H9 (cell line): ENCODE results near the gene TMA7B. TPM values are rescaled to one million over a fixed set of nuclear protein-coding genes. Genes with fewer than 3 reads are reported as not detected.

Source experiments
- DNase-seq: peaks from one replicate; pipeline ENCODE4 v3.0.0-alpha.2; 2017
- H2AFZ ChIP-seq: one replicate; pipeline ENCODE4 v1.6.1; 2013; ENCODE audit warnings: mild to moderate bottlenecking, low read length, control low read depth, moderate library complexity
- H2AK5ac ChIP-seq: 2 replicates; pipeline ENCODE4 v1.6.1; 2013; ENCODE audit warnings: low read length, control low read depth, mixed read lengths; ENCODE audit not compliant: insufficient read length
- H2BK120ac ChIP-seq: one replicate; pipeline ENCODE4 v1.6.1; 2013; ENCODE audit warnings: low read depth, mild to moderate bottlenecking, low read length, control low read depth, inconsistent platforms; ENCODE audit not compliant: poor library complexity, severe bottlenecking
- H2BK12ac ChIP-seq: 2 replicates; pipeline ENCODE4 v1.6.1; 2013; ENCODE audit warnings: low read length, control low read depth, mixed read lengths, low read depth; ENCODE audit not compliant: insufficient read length
- H2BK15ac ChIP-seq: 2 replicates; pipeline ENCODE4 v1.6.1; 2013; ENCODE audit warnings: low read depth, low read length, control low read depth
- H2BK20ac ChIP-seq: one replicate; pipeline ENCODE4 v1.6.1; 2013; ENCODE audit warnings: low read depth, mild to moderate bottlenecking, low read length, control low read depth, inconsistent platforms; ENCODE audit not compliant: poor library complexity, severe bottlenecking
- H2BK5ac ChIP-seq: 2 replicates; pipeline ENCODE4 v1.6.1; 2013; ENCODE audit warnings: low read length, control low read depth, mixed read lengths; ENCODE audit not compliant: insufficient read length
- H3K14ac ChIP-seq: 2 replicates; pipeline ENCODE4 v1.6.1; 2013; ENCODE audit warnings: low read length, control low read depth; ENCODE audit not compliant: insufficient read depth
- H3K18ac ChIP-seq: 2 replicates; pipeline ENCODE4 v1.6.1; 2013; ENCODE audit warnings: low read depth, mild to moderate bottlenecking, mixed read lengths, low read length, control low read depth; ENCODE audit not compliant: insufficient read length
- H3K23ac ChIP-seq: 2 replicates; pipeline ENCODE4 v1.6.1; 2013; ENCODE audit warnings: low read length, control low read depth, mixed read lengths, low read depth; ENCODE audit not compliant: insufficient read length
- H3K23me2 ChIP-seq: 2 replicates; pipeline ENCODE4 v1.6.1; 2013; ENCODE audit warnings: low read depth, mild to moderate bottlenecking, mixed read lengths, low read length, control low read depth; ENCODE audit not compliant: insufficient read length, poor library complexity, severe bottlenecking
- H3K27ac ChIP-seq: 2 replicates; pipeline ENCODE4 v1.5.1; 2013; ENCODE audit warnings: low read length, control low read depth, mixed read lengths, low read depth; ENCODE audit not compliant: insufficient read length
- H3K27me3 ChIP-seq: 2 replicates; pipeline ENCODE4 v1.6.1; 2013; ENCODE audit warnings: low read length, control low read depth, inconsistent platforms; ENCODE audit not compliant: insufficient read depth
- H3K4ac ChIP-seq: 2 replicates; pipeline ENCODE4 v1.6.1; 2013; ENCODE audit warnings: low read depth, mild to moderate bottlenecking, control low read depth, inconsistent platforms, low read length, moderate library complexity
- H3K4me1 ChIP-seq: 2 replicates; pipeline ENCODE4 v1.6.1; 2013; ENCODE audit warnings: low read length, control low read depth, inconsistent platforms; ENCODE audit not compliant: insufficient read depth
- H3K4me2 ChIP-seq: 2 replicates; pipeline ENCODE4 v1.6.1; 2013; ENCODE audit warnings: low read length, control low read depth, mixed read lengths; ENCODE audit not compliant: insufficient read length, insufficient read depth
- H3K56ac ChIP-seq: 2 replicates; pipeline ENCODE4 v1.6.1; 2013; ENCODE audit warnings: low read depth, mild to moderate bottlenecking, mixed read lengths, low read length, control low read depth; ENCODE audit not compliant: insufficient read length
- H3K79me1 ChIP-seq: 2 replicates; pipeline ENCODE4 v1.6.1; 2013; ENCODE audit warnings: low read depth, mild to moderate bottlenecking, moderate library complexity, low read length, control low read depth, inconsistent platforms; ENCODE audit not compliant: insufficient read depth, poor library complexity, severe bottlenecking
- H3K79me2 ChIP-seq: 2 replicates; pipeline ENCODE4 v1.6.1; 2013; ENCODE audit warnings: low read length, control low read depth, inconsistent platforms; ENCODE audit not compliant: insufficient read depth
- H3K9ac ChIP-seq: 2 replicates; pipeline ENCODE4 v1.6.1; 2013; ENCODE audit warnings: low read length, control low read depth, mixed read lengths; ENCODE audit not compliant: insufficient read length; ENCODE audit errors: extremely low read depth
- H3K9me3 ChIP-seq: one replicate; pipeline ENCODE4 v1.6.1; 2013; ENCODE audit warnings: low read depth, low read length, inconsistent platforms; ENCODE audit not compliant: control insufficient read depth
- H3T11ph ChIP-seq: one replicate; pipeline ENCODE4 v1.6.1; 2013; ENCODE audit warnings: mild to moderate bottlenecking, low read length, control low read depth, inconsistent platforms
- H4K20me1 ChIP-seq: one replicate; pipeline ENCODE4 v1.6.1; 2013; ENCODE audit not compliant: control insufficient read depth, insufficient read length, insufficient read depth
- H4K5ac ChIP-seq: 2 replicates; pipeline ENCODE4 v1.6.1; 2013; ENCODE audit warnings: low read depth, mild to moderate bottlenecking, mixed read lengths, low read length, control low read depth; ENCODE audit not compliant: insufficient read length
- H4K8ac ChIP-seq: replicated peaks from 2 replicates; pipeline ENCODE4 v1.6.1; 2013; ENCODE audit warnings: low read length, control low read depth, mixed read lengths, low read depth; ENCODE audit not compliant: insufficient read length
- H4K91ac ChIP-seq: 2 replicates; pipeline ENCODE4 v1.6.1; 2013; ENCODE audit warnings: low read depth, mild to moderate bottlenecking, moderate library complexity, mixed read lengths, low read length, control low read depth; ENCODE audit not compliant: insufficient read length
- H3K27ac Mint-ChIP-seq, 3 experiments: 2 replicates in 2 of 3; 3 replicates in 1 of 3; pipeline ENCODE4 v1.8.0; 2020 to 2021; ENCODE audit warnings: mixed read lengths in 3 of 3, mild to moderate bottlenecking in 1 of 3, moderate library complexity in 1 of 3
- H3K27me3 Mint-ChIP-seq: 2 replicates; pipeline ENCODE4 v1.8.0; 2021; ENCODE audit warnings: low read depth, mild to moderate bottlenecking, moderate library complexity, mixed read lengths
- H3K36me3 Mint-ChIP-seq, 3 experiments: 2 replicates in 2 of 3; 3 replicates in 1 of 3; pipeline ENCODE4 v1.8.0; 2020 to 2021; ENCODE audit warnings: low read depth in 3 of 3, mixed read lengths in 3 of 3; ENCODE audit not compliant: insufficient read depth in 1 of 3
- H3K4me1 Mint-ChIP-seq, 2 experiments: 2 replicates each; pipeline ENCODE4 v1.8.0; 2020; ENCODE audit warnings: mixed read lengths in 2 of 2
- H3K4me3 Mint-ChIP-seq, 2 experiments: 2 replicates in 1 of 2; 3 replicates in 1 of 2; pipeline ENCODE4 v1.8.0; 2020 to 2021; ENCODE audit warnings: mild to moderate bottlenecking in 2 of 2, mixed read lengths in 2 of 2, moderate library complexity in 1 of 2
- H3K9me3 Mint-ChIP-seq, 2 experiments: 2 replicates in 1 of 2; 3 replicates in 1 of 2; pipeline ENCODE4 v1.8.0; 2020; ENCODE audit warnings: mild to moderate bottlenecking in 2 of 2, mixed read lengths in 2 of 2, moderate library complexity in 1 of 2
- CTCF ChIP-seq: fragments of 200-600 bp; sonication (generic); conservative IDR thresholded peaks from 3 replicates; pipeline ENCODE4 v1.8.0; 2021; ENCODE audit warnings: antibody characterized with exemption, mild to moderate bottlenecking
- WGBS: extraction: QIAGEN DNeasy Blood & Tissue Kit; methylation state at CpG from one replicate; pipeline ENCODE4 v1.1.7; 2013; ENCODE audit warnings: missing lambda C conversion rate, low lambda C conversion rate, mixed read lengths; ENCODE audit not compliant: insufficient read length; ENCODE audit errors: extremely low coverage; 5-methylcytosine and 5-hydroxymethylcytosine counted together
- total RNA-seq: library from RNA; stranded (reverse); gene quantifications from 2 replicates; pipeline ENCODE4 v1.2.1, GENCODE V29; 2021

Gene TMA7B
- total RNA-seq, 1 experiment from 2014 or later, result not detected

GRCh38 chr22:39913886-39914285, 46.3 kb upstream of the TMA7B start:
- Histone ChIP-seq H4K91ac (no peak overlapping the region), H4K20me1 (no peaks in the 10 kb centered on the region), H2BK120ac (no peak overlapping the region), H3K23ac (no peak overlapping the region), H3T11ph (no peak overlapping the region), H3K79me2 (no peaks in the 10 kb centered on the region), H4K8ac (no peak overlapping the region), H3K4ac (no peak overlapping the region), H3K9ac (no peak overlapping the region), H2AFZ (no peak overlapping the region), H3K4me2 (no peak overlapping the region), H2BK5ac (no peak overlapping the region), H4K5ac (no peak overlapping the region), H2AK5ac (no peak overlapping the region), H2BK15ac (no peak overlapping the region), H3K79me1 (no peaks in the 10 kb centered on the region), H3K14ac (no peak overlapping the region), H3K27me3 (no peaks in the 10 kb centered on the region), H3K56ac (no peak overlapping the region), H3K9me3 (no peaks in the 10 kb centered on the region), H3K23me2 (no peaks in the 10 kb centered on the region), H3K18ac (no peak overlapping the region), H3K4me1 (no peaks in the 10 kb centered on the region), H2BK20ac (no peak overlapping the region), H2BK12ac (no peak overlapping the region), H3K27ac (no peak overlapping the region)
- H3K4me3 Mint-ChIP-seq, result no peak overlapping the region
- TF ChIP-seq CTCF, result no peak
- peaks cover 4% of the 10 kb centered on the region for H3K27me3 Mint-ChIP-seq
- peaks cover 13 to 33% of the 10 kb centered on the region in 2 experiments for H3K4me1 Mint-ChIP-seq
- no peak for DNase-seq
- H3K36me3 Mint-ChIP-seq, result no peaks in the 10 kb centered on the region
- no peaks in the 10 kb centered on the region for H3K9me3 Mint-ChIP-seq
- no peak overlapping the region for H3K27ac Mint-ChIP-seq
- no CpG with 5 or more reads among the region's 2 CpGs for WGBS
